AG04449 (cell line): ENCODE data around the gene POU6F2.

Experiments
- CTCF ChIA-PET: fragments of 350-600 bp; formaldehyde crosslinking; extraction: SDS; loops from one replicate; lab custom pipeline; 2021; ENCODE audit warnings: antibody characterized with exemption; lab: Yijun Ruan, JAX
- POLR2A ChIA-PET: fragments of 400-600, 350-600 bp; formaldehyde crosslinking; extraction: SDS; loops from one replicate; lab custom pipeline; 2020; ENCODE audit warnings: antibody characterized with exemption, inconsistent platforms; lab: Yijun Ruan, JAX
- DNase-seq: peaks from one replicate; pipeline ENCODE4 v3.0.0-alpha.2; 2010; ENCODE audit warnings: low read depth, low spot score
- H3K4me3 ChIP-seq: 2 replicates; pipeline ENCODE4 v1.5.1; 2011; ENCODE audit warnings: low read depth, mild to moderate bottlenecking, control low read depth, low read length
- TF ChIP-seq, protein P1 (sequence below): IDR thresholded peaks from one replicate; pipeline ENCODE4 v1.5.1; 2011; ENCODE audit warnings: mild to moderate bottlenecking, moderate library complexity, low read length, control low read depth, inconsistent platforms; ENCODE audit not compliant: insufficient read depth; ENCODE audit errors: missing control alignments

The POU6F2 gene, protein sequence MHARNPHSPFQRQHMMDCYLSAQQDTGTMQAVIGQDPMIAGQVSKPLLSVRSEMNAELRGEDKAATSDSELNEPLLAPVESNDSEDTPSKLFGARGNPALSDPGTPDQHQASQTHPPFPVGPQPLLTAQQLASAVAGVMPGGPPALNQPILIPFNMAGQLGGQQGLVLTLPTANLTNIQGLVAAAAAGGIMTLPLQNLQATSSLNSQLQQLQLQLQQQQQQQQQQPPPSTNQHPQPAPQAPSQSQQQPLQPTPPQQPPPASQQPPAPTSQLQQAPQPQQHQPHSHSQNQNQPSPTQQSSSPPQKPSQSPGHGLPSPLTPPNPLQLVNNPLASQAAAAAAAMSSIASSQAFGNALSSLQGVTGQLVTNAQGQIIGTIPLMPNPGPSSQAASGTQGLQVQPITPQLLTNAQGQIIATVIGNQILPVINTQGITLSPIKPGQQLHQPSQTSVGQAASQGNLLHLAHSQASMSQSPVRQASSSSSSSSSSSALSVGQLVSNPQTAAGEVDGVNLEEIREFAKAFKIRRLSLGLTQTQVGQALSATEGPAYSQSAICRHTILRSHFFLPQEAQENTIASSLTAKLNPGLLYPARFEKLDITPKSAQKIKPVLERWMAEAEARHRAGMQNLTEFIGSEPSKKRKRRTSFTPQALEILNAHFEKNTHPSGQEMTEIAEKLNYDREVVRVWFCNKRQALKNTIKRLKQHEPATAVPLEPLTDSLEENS

DNA sequence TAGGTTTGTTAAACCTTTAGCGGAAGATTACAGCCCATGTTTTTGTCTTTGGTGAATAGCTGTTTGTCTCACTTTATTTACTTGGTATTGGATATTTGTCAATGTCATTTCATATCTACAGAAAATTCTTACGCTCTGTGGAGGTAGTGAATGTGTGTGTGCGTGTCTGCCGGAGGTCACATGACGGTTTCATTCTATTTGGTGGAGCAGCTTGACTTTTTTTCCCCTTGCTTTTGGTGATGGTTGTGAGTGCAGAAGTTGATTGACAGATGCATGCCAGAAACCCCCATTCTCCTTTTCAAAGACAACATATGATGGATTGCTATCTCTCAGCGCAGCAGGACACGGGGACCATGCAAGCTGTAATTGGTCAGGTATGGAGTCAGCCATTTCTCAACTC, at the start of gene POU6F2:
TSS of gene POU6F2 (plus strand) at position 225 of the 400 bp plus-strand sequence. CDS start at position 270, 45 bp downstream.
- no peak within 1 kb of the TSS for H3K4me3 ChIP-seq
- no peak for DNase-seq
- TF ChIP-seq, protein P1, sequence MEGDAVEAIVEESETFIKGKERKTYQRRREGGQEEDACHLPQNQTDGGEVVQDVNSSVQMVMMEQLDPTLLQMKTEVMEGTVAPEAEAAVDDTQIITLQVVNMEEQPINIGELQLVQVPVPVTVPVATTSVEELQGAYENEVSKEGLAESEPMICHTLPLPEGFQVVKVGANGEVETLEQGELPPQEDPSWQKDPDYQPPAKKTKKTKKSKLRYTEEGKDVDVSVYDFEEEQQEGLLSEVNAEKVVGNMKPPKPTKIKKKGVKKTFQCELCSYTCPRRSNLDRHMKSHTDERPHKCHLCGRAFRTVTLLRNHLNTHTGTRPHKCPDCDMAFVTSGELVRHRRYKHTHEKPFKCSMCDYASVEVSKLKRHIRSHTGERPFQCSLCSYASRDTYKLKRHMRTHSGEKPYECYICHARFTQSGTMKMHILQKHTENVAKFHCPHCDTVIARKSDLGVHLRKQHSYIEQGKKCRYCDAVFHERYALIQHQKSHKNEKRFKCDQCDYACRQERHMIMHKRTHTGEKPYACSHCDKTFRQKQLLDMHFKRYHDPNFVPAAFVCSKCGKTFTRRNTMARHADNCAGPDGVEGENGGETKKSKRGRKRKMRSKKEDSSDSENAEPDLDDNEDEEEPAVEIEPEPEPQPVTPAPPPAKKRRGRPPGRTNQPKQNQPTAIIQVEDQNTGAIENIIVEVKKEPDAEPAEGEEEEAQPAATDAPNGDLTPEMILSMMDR, result no peak
- POLR2A ChIA-PET, result no interaction called here
- CTCF ChIA-PET, result no interaction called here

DNA sequence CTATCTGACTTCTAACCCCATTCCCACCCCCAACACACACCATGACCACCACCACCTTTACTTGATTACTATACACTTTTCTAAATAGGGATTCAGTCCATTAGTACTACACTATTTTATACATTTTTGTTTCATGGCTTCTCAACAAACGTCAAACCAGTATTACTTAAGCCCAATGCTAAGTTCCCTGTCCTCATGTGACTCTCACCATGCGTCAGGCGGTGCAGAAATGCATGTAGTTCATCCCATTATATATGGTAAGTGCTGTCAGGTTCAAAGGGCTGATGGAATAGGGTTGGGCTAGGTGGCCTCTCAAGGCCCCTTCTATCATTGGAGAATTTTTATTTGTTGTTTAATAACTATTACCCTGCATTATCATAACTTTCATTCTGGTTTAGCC, 49.2 kb upstream of the POU6F2 start:
- no peak for DNase-seq
- no peak overlapping the region for H3K4me3 ChIP-seq
- ChIA-PET POLR2A (no interaction called here), CTCF (no interaction called here)
- TF ChIP-seq, protein P1, result no peak

DNA sequence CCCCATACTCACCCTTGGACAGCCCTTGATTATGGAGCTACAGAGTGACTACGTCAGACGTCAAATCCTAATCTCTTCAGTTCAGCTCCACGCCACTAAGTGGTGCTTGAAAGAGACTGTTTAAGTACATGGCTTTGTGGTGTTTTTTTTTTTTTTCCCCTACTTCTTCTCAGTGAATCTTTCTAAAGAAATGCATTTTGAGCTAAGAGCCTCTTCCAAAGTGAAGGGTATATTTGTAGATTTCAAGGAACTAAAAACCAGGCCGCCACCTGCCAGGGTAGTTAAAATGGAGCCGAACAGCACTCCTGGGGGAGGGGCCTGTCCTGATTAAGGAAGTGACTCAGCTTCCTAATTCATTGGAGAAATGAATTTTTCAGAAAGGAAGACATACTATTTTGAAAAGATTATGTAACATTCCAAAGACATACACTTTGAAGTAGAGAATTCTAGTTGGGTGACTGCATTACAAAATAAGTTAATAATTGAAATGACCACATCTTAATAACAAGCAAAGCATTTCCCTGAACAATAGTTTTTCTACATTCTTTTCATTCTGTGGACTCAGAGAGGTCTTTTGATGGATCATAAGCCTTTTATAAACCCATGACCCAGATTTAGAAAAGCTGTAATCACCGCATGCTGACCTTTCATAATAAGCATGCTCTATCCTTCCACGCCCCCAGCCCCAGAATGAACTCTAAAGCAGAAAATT, 48.1 kb upstream of the POU6F2 start:
- ChIA-PET CTCF (interaction anchor here (0.8 to 5.4 kb wide), 6 partner anchors 17 to 588 kb away, joined by 3 to 28 read pairs (median 4); no protein-coding TSS in a partner anchor), POLR2A (interaction anchor here (0.6 kb wide), 1 partner anchor 9 kb away, joined by 3 read pairs; no protein-coding TSS in a partner anchor)
- DNase-seq, result no peak
- TF ChIP-seq, protein P1, result no peak
- H3K4me3 ChIP-seq, result no peak overlapping the region

DNA sequence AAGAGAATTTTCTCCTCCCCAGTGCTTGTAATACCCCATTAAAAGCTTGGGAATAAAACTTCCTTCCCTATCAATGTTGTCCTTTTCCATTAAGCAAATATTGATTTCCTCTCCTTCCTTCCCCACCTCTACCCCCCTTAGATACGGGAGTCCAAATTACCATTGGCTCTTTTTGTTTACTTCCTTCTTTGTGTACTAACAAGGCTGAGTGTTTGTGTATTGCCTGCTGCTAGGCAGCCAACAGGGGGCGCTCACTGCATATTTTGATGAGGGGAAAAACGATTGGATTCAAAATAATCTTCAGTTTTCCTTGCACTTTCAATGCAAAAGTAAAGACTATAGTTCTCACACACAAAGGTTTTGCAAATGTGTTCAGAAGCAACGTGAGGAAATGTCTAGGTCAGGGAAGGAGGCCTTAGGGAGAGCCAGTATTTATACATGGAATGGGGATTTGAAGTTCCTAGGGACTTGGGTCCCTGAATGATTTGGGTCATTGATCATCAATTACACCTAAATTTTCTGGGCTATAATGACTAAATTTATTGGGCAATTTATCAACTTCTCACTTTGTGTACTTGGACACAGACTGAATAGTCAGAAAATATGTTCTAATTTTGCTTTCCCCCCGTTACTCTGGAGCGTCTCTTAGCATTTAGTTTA, 45.1 kb upstream of the POU6F2 start:
- DNase-seq, result no peak
- ChIA-PET POLR2A (no interaction called here), CTCF (interaction anchor here (0.6 to 5.4 kb wide), 26 partner anchors 8 to 605 kb away, joined by 3 to 28 read pairs (median 3); partner anchors contain the start of gene VPS41)
- H3K4me3 ChIP-seq, result no peak overlapping the region
- TF ChIP-seq, protein P1, result peak; percentile 74

DNA sequence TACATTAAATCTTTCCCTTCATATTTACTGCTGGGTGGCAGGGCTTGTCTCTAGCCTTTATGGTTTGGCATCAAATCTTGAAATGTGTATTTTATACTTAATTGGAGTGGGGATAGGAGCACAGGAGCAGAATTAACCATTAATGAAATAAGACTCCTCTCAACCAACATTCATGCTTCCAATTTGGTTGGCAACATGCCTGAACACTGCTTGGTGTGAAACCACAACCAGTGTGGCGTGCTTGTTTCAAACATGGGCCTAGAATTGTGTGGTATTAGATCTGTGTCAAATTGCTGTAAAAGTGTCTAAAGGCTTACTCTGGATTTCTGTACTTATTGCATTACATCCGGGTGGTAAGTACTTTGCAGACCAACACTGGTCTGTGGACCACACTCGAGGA, 43.7 kb upstream of the POU6F2 start:
- DNase-seq, result no peak
- H3K4me3 ChIP-seq, result no peak overlapping the region
- ChIA-PET CTCF (interaction anchor here (1.0 to 5.4 kb wide), 3 partner anchors 66 to 583 kb away, joined by 3 to 28 read pairs (median 5); no protein-coding TSS in a partner anchor), POLR2A (no interaction called here)
- TF ChIP-seq, protein P1, result no peak
